Measurements from ENCODE around the gene FHOD3.

The FHOD3 gene

GRCh38 chr18:36297417-36298125 lies at the start of gene FHOD3:
FHOD3 (plus strand) TSS chr18:36297713; CDS start chr18:36297836, 123 bp downstream.
- DNase-seq (ENCODE audit: low read depth) = no peak

GRCh38 chr18:36249392-36249791 lies 48.1 kb upstream of the FHOD3 start:
- no peak for DNase-seq (ENCODE audit: low read depth)

- no peak for DNase-seq (ENCODE audit: low read depth)
Measured at GRCh38 chr18:36250827-36251226, 46.7 kb upstream of the FHOD3 start.

GRCh38 chr18:36255072-36255698 lies 42.3 kb upstream of the FHOD3 start:
- DNase-seq (ENCODE audit: low read depth) = no peak

- no peak for DNase-seq (ENCODE audit: low read depth)
Measured at GRCh38 chr18:36256094-36256493, 41.4 kb upstream of the FHOD3 start.

GRCh38 chr18:36262971-36263370 lies 34.5 kb upstream of the FHOD3 start:
- DNase-seq (ENCODE audit: low read depth) = no peak

GRCh38 chr18:36264283-36264682 lies 33.2 kb upstream of the FHOD3 start:
- no peak for DNase-seq (ENCODE audit: low read depth)

GRCh38 chr18:36265015-36265414 lies 32.5 kb upstream of the FHOD3 start:
- no peak for DNase-seq (ENCODE audit: low read depth)

GRCh38 chr18:36269157-36269556 lies 28.4 kb upstream of the FHOD3 start:
- no peak for DNase-seq (ENCODE audit: low read depth)

GRCh38 chr18:36271153-36271552 lies 26.4 kb upstream of the FHOD3 start:
- DNase-seq (ENCODE audit: low read depth) = no peak

GRCh38 chr18:36273347-36273746 lies 24.2 kb upstream of the FHOD3 start:
- no peak for DNase-seq (ENCODE audit: low read depth)

- no peak for DNase-seq (ENCODE audit: low read depth)
Measured at GRCh38 chr18:36274083-36274715, 23.3 kb upstream of the FHOD3 start.

- DNase-seq (ENCODE audit: low read depth) = no peak
Measured at GRCh38 chr18:36275561-36275960, 22.0 kb upstream of the FHOD3 start.

GRCh38 chr18:36279001-36279400 lies 18.5 kb upstream of the FHOD3 start:
- no peak for DNase-seq (ENCODE audit: low read depth)

GRCh38 chr18:36281936-36282335 lies 15.6 kb upstream of the FHOD3 start:
- no peak for DNase-seq (ENCODE audit: low read depth)

- DNase-seq (ENCODE audit: low read depth) = no peak
Measured at GRCh38 chr18:36283448-36283847, 14.1 kb upstream of the FHOD3 start.

GRCh38 chr18:36284268-36284667 lies 13.2 kb upstream of the FHOD3 start:
- no peak for DNase-seq (ENCODE audit: low read depth)

GRCh38 chr18:36284671-36285295 lies 12.7 kb upstream of the FHOD3 start:
- no peak for DNase-seq (ENCODE audit: low read depth)

GRCh38 chr18:36287653-36288052 lies 9.9 kb upstream of the FHOD3 start:
- DNase-seq (ENCODE audit: low read depth) = no peak

- no peak for DNase-seq (ENCODE audit: low read depth)
Measured at GRCh38 chr18:36288689-36289088, 8.8 kb upstream of the FHOD3 start.

GRCh38 chr18:36294031-36294430 lies 3.5 kb upstream of the FHOD3 start:
- no peak for DNase-seq (ENCODE audit: low read depth)

- DNase-seq (ENCODE audit: low read depth) = no peak
Measured at GRCh38 chr18:36295214-36295613, 2.3 kb upstream of the FHOD3 start.

GRCh38 chr18:36295880-36296301 lies 1.6 kb upstream of the FHOD3 start:
- DNase-seq (ENCODE audit: low read depth) = no peak

Measured in stimulated activated CD8-positive, alpha-beta memory T cell treated with anti-CD3 and anti-CD28 coated beads, Interleukin-12 subunit alpha, Interleukin-12 subunit beta, amount 100 ng/mL, for 4 hours (primary cell).